ENCODE results near the gene COMMD1. TPM values are rescaled to one million over a fixed set of nuclear protein-coding genes. Genes with fewer than 3 reads are reported as not detected.

Gene COMMD1
- total RNA-seq, 1 donor = 60.7 TPM

DNA sequence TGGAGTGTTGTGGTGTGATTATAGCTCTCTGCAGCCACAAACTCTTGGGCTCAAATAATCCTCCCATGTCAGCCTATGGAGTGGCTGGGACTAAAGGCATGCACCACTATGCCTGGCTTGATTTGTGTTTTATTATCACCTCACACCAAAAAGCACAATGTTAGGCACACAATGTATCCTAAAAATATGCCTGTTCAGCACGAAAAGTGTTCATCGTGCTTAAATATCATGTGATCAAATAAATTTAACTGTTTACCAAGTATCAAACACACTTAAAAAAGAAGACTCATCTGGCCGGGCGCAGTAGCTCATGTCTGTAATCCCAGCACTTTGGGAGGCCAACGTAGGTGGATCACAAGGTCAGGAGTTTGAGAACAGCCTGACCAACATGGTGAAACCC is 22.6 kb upstream of the COMMD1 start:
- no peak for DNase-seq (ENCODE audit: low read depth)
- no peak overlapping the region for H3K4me3 ChIP-seq (ENCODE audit: low read depth, low read length)
- TF ChIP-seq, protein P1, sequence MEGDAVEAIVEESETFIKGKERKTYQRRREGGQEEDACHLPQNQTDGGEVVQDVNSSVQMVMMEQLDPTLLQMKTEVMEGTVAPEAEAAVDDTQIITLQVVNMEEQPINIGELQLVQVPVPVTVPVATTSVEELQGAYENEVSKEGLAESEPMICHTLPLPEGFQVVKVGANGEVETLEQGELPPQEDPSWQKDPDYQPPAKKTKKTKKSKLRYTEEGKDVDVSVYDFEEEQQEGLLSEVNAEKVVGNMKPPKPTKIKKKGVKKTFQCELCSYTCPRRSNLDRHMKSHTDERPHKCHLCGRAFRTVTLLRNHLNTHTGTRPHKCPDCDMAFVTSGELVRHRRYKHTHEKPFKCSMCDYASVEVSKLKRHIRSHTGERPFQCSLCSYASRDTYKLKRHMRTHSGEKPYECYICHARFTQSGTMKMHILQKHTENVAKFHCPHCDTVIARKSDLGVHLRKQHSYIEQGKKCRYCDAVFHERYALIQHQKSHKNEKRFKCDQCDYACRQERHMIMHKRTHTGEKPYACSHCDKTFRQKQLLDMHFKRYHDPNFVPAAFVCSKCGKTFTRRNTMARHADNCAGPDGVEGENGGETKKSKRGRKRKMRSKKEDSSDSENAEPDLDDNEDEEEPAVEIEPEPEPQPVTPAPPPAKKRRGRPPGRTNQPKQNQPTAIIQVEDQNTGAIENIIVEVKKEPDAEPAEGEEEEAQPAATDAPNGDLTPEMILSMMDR (IDR thresholded peaks at IDR 0.05; ENCODE audit: insufficient read depth, low read length) = no peak

DNA sequence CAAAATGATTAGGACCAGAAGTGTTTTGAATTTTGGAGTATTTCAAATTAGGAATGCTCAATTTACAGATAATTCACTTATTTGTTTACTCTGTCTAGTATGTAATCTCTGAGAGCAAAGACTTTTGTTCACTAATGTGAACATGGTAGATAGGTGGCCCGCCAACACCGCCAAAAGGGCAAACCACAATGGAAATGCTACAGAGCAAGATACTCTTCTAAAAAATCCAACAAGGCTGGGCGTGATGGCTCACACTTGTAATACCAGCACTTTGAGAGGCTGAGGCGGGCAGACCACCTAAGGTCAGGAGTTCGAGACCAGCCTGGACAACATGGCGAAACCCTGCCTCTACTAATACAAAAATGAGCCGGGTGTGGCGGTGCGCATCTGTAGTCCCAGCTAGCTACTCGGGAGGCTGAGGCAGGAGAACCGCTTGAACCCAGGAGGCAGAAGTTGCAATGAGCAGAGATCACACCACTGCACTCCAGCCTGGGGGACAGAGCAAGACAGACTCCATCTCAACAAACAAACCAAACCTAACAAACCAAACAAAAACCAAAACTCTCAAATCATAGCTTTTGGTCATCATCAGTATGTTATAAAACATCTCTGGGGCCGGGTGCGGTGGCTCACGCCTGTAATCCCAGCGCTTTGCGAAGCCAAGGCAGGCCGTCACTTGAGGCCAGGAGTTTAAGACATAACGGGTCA is 19.4 kb upstream of the COMMD1 start:
- TF ChIP-seq, protein P1 (IDR thresholded peaks at IDR 0.05; ENCODE audit: insufficient read depth, low read length) = no peak
- DNase-seq (ENCODE audit: low read depth) = no peak
- peak overlapping the region; percentile 39 for H3K4me3 ChIP-seq (ENCODE audit: low read depth, low read length)

DNA sequence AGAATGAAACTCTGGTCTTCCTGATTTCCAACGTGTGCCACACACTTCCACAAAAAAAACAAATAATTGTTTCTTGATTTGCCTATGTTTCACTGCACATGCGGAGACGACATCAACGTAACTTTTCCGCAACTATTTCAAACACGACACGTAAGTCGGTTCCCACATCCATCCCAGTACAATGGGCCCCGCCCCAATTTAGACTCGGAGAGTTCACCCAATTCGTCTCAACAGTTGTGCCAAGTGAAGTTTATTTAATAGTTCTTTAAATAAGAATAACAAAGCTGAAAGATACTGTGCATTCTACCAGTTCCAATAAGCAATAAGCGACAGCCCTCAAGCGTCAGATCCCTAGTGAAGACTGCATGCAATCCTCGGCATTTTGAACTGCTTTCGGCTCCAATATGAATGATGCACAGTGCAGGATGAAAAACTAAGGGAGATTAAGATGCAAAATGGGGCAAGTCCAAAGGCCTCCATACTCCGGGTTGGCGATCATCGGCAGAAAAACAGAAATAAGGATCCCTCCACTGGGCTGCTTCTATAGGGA is 17.7 kb upstream of the COMMD1 start:
- TF ChIP-seq, protein P1 (IDR thresholded peaks at IDR 0.05; ENCODE audit: insufficient read depth, low read length) = no peak
- peak; percentile 49 for DNase-seq (ENCODE audit: low read depth)

DNA sequence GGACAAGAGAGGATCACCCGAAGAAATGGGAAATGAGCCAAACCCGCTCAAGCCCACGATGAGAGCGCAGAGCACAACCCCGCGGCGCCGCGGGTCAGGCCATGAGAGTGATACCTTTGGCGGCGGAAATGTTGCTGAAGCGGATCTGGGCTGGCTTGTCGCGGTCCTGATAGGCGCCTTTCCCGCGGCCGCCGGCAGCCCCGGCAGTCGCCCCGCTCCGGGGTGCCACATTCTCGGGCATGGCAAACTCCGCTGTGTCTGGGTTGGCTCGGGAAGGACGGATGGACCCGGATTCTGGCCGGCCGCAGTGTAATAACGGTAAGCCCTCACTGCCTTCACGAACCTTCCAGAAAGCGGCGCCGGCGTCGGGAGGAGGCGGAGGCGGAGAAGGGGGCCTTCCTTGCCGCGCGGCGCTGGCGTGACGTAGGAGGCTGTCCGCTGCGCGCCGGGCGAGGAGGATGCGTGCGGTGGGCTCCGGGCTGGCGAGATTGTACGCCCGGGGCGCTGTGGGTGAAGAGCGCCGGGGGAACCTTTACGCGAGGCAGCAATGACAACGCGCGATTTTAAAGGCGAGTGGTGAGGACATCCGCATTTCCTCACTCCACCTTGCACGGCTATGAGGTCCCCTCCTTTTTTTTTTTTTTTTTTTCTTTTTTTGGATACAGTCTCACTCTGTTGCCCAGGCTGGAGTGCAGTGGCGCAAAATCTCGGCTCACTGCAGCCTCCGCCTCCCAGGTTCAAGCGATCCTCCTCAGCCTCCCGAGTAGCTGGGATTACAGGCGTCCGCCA is 17.0 kb upstream of the COMMD1 start, which contains the start of gene CCT4:
Gene CCT4, minus strand, starts transcription at position 390 of the 789 bp plus-strand sequence. Its CDS starts 149 bp downstream, at position 241.
- peak; percentile 84 for DNase-seq (ENCODE audit: low read depth)
- TF ChIP-seq, protein P1 (IDR thresholded peaks at IDR 0.05; ENCODE audit: insufficient read depth, low read length) = no peak
- peak within 1 kb of the TSS; percentile 79 for H3K4me3 ChIP-seq (ENCODE audit: low read depth, low read length)

More for the DNA sequence above, 17.7 kb upstream of the COMMD1 start:
- peak overlapping the region; percentile 79 for H3K4me3 ChIP-seq (ENCODE audit: low read depth, low read length)

DNA sequence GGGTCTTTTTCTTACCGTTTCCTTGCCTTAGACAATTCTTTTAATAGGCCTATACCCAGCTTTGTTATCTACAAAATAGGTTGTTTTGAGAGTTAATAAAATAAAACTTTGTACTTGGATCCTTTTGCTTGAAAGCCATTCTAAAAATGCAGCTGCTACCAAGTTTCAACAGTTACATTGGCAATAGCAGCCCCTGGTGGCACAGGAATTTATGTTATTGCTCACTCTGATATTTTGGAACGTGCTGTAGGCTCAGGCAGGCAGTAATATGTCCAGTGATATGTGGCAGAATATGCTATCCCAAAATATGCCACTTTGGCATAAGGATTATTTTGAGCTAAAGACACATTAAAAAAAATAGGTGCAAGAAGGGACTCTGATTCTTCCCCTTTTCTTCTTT is 6.7 kb upstream of the COMMD1 start:
- peak; percentile 37 for DNase-seq (ENCODE audit: low read depth)
- TF ChIP-seq, protein P1 (IDR thresholded peaks at IDR 0.05; ENCODE audit: insufficient read depth, low read length) = peak; percentile 60

DNA sequence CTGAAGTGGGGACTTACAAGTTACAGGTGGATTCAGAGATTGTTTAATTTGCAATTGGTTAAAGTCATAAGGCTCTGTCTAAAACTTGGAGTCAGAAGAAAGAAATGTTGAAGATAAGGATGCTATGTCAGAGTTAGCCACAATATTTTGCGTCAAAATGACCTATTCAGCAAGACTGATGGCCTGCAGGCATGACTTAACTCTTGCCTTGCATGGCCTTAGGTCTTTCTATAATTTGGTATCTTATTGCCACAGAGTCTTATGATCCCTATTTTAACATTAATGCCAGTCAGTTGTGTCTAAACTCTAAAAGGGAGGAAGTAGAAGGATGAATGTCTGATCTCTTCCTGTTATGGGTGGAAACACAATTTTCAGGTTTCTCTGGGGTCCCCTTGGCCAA is 5.2 kb upstream of the COMMD1 start:
- H3K4me3 ChIP-seq (ENCODE audit: low read depth, low read length) = no peak overlapping the region
- DNase-seq (ENCODE audit: low read depth) = no peak
- TF ChIP-seq, protein P1 (IDR thresholded peaks at IDR 0.05; ENCODE audit: insufficient read depth, low read length) = no peak

More for the DNA sequence above, 6.7 kb upstream of the COMMD1 start:
- H3K4me3 ChIP-seq (ENCODE audit: low read depth, low read length) = no peak overlapping the region
